ENCODE measurements around the gene N4BP3. TPM values are rescaled to one million over a fixed set of nuclear protein-coding genes. Genes with fewer than 3 reads are reported as not detected.

The N4BP3 gene
- total RNA-seq, 2 donors from 2014 or later = 2.2 to 3.3 TPM

DNA sequence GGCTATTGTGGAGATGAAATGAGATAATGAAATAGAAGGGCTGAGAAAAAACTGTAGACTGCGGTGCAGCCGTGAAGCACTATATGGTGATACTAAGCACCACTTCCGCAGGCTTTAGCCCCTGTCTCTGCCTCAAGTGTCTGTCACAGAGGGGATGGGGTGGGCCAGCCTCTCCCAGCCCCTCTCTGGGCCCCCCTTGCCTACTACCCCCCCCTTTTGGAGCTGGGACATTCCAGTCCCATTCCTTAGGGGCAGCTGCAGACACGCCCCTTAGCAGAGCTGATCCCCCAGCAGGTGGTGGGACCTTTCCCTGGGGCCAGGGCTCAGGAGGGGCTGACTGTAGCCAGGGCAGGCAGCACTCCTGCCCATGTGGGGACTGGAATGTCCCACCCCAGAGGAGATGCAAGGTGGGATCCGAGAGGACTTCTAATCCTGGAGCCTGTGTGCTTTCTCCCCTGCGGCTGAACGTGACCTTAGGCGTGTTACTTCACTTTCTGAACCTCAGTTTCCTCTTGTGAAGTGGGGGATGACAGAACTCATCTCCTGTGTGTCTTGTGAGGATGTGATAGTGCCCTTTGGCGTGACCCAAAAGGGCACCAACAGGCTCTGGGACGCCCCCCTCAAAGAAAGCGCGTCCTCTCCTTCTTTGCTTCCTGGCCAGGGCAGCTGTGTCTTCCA is 1.9 kb downstream of the N4BP3 start:
- TF ChIP-seq, protein P1, sequence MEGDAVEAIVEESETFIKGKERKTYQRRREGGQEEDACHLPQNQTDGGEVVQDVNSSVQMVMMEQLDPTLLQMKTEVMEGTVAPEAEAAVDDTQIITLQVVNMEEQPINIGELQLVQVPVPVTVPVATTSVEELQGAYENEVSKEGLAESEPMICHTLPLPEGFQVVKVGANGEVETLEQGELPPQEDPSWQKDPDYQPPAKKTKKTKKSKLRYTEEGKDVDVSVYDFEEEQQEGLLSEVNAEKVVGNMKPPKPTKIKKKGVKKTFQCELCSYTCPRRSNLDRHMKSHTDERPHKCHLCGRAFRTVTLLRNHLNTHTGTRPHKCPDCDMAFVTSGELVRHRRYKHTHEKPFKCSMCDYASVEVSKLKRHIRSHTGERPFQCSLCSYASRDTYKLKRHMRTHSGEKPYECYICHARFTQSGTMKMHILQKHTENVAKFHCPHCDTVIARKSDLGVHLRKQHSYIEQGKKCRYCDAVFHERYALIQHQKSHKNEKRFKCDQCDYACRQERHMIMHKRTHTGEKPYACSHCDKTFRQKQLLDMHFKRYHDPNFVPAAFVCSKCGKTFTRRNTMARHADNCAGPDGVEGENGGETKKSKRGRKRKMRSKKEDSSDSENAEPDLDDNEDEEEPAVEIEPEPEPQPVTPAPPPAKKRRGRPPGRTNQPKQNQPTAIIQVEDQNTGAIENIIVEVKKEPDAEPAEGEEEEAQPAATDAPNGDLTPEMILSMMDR (IDR thresholded peaks at IDR 0.05) = no peak
- Histone ChIP-seq H3K9me3 (no peaks in the 10 kb centered on the region), H3K27ac (no peak overlapping the region), H3K4me3 (no peak overlapping the region), H3K9ac (ENCODE audit: low read depth in 2 of 2, low read length in 2 of 2) (peak overlapping the region in 1 of 2 donors; percentile 40), H3K27me3 (peaks cover 18% of the 10 kb centered on the region), H3K4me1 (peaks cover 6% of the 10 kb centered on the region), H3K36me3 (no peaks in the 10 kb centered on the region)
- intact Hi-C loops (cut with DNase I) = no loop called here
- no peak for DNase-seq

DNA sequence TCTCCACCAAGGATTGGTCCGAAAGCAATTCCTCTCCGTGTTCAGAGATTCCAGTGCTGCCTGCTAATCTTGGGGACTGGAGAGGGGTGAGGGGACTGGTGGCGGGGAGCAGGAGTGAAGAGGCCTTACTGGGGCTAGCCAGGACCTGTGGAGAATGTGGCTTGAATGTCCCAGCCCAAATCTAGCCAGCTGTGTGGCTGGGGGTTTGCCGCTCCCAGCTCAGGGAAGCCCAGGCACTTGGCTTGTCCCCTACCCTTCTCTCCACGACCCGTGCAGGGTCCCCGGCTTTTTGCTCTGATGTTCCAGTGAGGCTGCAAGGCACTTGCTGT is 2.4 kb downstream of the N4BP3 start:
- Histone ChIP-seq H3K9ac (ENCODE audit: low read depth in 2 of 2, low read length in 2 of 2) (no peak overlapping the region), H3K36me3 (no peaks in the 10 kb centered on the region), H3K9me3 (no peaks in the 10 kb centered on the region), H3K4me3 (no peak overlapping the region), H3K4me1 (peaks cover 6% of the 10 kb centered on the region), H3K27ac (no peak overlapping the region), H3K27me3 (peaks cover 18% of the 10 kb centered on the region)
- no peak for DNase-seq
- TF ChIP-seq, protein P1 (IDR thresholded peaks at IDR 0.05) = no peak
- intact Hi-C loops (cut with DNase I) = no loop called here

DNA sequence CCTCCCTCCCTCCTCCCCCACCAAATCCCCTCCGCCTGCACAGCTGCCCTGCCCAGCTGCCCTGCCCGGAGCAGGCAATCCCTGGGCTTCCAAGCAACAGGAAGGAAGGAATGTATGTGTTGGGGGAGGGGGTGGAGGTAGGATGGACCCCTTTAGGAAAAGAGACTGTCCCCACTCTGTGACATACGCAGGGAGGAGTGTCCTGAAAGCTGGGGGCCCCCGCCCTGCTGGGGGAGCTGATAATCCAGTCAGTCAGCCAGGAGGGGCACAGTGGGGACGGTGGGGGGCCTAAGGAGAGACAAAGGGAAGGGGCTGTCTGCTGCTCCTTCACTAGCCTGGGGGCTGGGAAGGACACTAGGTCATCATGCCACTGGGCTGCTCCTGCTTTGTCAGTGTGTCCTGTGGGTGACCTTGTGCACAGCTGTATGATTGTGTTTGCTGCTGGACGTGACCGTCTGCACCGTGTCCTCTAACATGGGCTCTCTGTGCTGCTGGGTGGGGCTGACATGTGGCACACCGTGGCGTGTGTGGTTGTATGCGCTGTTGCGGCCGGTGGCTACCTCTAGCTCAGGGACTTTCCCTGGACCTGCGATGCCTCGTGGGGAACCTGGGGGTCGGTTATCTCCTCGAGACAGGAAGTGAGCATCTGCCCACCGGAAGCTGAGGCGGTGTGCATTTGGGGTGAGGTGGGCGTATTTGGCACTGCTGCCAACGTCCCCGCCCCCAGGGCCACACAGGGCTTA is 3.0 kb downstream of the N4BP3 start:
- H3K36me3 ChIP-seq = no peaks in the 10 kb centered on the region
- H3K9me3 ChIP-seq = no peaks in the 10 kb centered on the region
- intact Hi-C loops (cut with DNase I) = no loop called here
- TF ChIP-seq, protein P1 (IDR thresholded peaks at IDR 0.05) = no peak
- no peak overlapping the region for H3K9ac ChIP-seq (ENCODE audit: low read depth in 2 of 2, low read length in 2 of 2)
- H3K4me1 ChIP-seq = peaks cover 6% of the 10 kb centered on the region
- H3K27ac ChIP-seq = no peak overlapping the region
- no peak overlapping the region for H3K4me3 ChIP-seq
- DNase-seq = no peak
- H3K27me3 ChIP-seq = peaks cover 18% of the 10 kb centered on the region

DNA sequence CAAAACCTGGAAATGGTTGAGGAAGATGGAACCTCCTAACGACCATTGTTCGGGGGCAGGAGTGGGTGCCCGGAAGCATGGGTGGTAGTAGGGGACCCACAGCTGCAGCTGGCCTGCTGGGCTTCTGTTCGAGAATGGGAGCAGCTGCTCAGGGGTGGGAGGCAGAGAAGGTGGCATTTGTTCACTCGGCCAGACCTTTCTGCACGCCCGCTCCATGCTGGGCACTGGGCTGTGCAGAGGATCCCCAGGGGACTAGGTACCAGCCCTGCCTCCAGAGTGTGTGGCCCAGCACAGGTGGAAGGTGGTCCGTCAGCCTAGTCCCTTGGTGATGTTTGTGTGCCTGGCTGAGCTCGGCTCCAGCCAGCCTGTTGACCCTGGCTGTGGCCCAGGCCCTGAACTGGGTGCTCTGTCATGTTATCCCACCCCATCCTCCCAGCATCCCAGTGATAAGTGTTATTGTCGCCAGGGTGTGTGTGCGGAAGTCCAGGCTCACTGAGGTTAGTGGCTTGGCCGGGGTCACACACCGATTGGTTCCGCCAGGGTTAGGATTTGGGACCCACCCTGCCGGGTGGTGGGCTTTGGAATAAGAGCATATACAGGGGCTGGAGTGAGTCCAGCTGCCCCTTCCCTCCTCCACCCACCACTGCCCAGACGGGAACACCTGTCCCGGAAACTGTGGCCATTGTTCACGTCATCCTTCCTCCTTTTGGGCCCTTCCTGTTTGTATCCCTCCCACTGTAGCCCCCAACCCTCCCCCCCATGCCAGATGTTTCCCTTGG is 4.8 kb downstream of the N4BP3 start:
- H3K9me3 ChIP-seq = no peaks in the 10 kb centered on the region
- peaks cover 18% of the 10 kb centered on the region for H3K27me3 ChIP-seq
- no peak for DNase-seq
- H3K4me3 ChIP-seq = no peak overlapping the region
- no peaks in the 10 kb centered on the region for H3K36me3 ChIP-seq
- intact Hi-C loops (cut with DNase I) = no loop called here
- H3K4me1 ChIP-seq = peaks cover 6% of the 10 kb centered on the region
- H3K9ac ChIP-seq (ENCODE audit: low read depth in 2 of 2, low read length in 2 of 2) = no peak overlapping the region
- TF ChIP-seq, protein P1 (IDR thresholded peaks at IDR 0.05) = no peak
- no peak overlapping the region for H3K27ac ChIP-seq

DNA sequence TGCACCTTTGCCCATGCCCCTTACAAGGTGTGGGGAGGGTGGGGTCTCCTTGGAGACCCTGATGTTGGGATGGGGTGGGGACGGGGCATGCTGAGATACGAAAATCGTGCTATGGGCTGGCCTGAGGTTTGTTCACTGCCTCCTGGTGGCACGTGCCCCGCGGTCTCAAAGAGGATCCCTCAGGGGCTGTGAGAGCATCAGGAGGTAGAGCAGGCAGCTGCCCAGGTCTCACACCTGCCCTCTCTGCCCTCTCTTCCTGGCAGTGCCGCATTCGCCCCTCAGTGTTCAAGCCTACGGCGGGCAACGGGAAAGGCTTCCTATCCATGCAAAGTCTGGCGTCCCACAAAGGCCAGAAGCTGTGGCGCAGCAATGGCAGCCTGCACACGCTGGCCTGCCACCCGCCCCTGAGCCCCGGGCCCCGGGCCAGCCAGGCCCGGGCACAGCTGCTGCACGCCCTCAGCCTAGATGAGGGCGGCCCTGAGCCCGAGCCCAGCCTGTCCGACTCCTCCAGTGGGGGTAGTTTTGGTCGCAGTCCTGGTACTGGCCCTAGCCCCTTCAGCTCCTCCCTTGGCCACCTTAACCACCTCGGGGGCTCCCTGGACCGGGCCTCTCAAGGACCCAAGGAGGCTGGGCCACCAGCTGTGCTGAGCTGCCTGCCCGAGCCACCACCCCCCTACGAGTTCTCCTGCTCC is 6.7 kb downstream of the N4BP3 start:
- DNase-seq = no peak
- no peak overlapping the region for H3K4me3 ChIP-seq
- peaks cover 9% of the 10 kb centered on the region for H3K27me3 ChIP-seq
- TF ChIP-seq, protein P1 (IDR thresholded peaks at IDR 0.05) = no peak
- H3K4me1 ChIP-seq = no peaks in the 10 kb centered on the region
- intact Hi-C loops (cut with DNase I) = no loop called here
- no peaks in the 10 kb centered on the region for H3K9me3 ChIP-seq
- no peaks in the 10 kb centered on the region for H3K36me3 ChIP-seq
- no peak overlapping the region for H3K27ac ChIP-seq
- no peak overlapping the region for H3K9ac ChIP-seq (ENCODE audit: low read depth in 2 of 2, low read length in 2 of 2)
